Vagina (tissue), 2 donors: ENCODE data around the gene GHR.

ENCODE experiments used
- POLR2A ChIP-seq, 2 donors: fragments of 450-650 bp; IDR thresholded peaks; one replicate each; pipeline ENCODE4 v1.6.1; 2017; ENCODE audit warnings: antibody characterized with exemption in 2 of 2, mild to moderate bottlenecking in 2 of 2, moderate library complexity in 2 of 2
- POLR2AphosphoS5 ChIP-seq, 2 donors: sonication (generic); formaldehyde crosslinking; IDR thresholded peaks; one replicate each; pipeline ENCODE4 v1.9.0; 2017; ENCODE audit warnings: antibody characterized with exemption in 2 of 2, mild to moderate bottlenecking in 2 of 2, low read depth in 1 of 2; ENCODE audit not compliant: insufficient read depth in 1 of 2
- TF ChIP-seq, protein P1 (sequence below), 3 experiments: fragments of 450-650 bp in 2 of 3; fragments of 200-600 bp in 1 of 3; sonication (generic) in 1 of 3; IDR thresholded peaks; one replicate each; pipeline ENCODE4 v1.5.1; 2017 to 2019; ENCODE audit warnings: antibody characterized with exemption in 3 of 3, mild to moderate bottlenecking in 2 of 3, moderate library complexity in 2 of 3

DNA sequence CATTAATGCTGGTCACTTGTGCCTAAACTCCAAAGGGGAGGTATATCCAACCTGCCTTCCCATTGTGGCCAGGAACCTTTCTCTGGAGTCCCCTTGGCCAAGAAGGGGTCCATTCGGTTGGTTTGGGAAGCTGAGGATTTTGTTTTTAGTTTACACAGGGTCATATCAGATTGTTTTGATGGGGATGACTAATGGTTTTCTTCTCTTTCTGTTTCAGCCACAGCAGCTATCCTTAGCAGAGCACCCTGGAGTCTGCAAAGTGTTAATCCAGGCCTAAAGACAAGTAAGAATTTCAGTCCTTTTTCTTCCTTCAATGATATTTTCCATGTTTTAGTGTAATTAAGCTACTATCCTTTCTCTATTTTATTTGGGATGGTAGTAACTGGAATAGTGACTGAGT is 205.6 kb downstream of the GHR start:
- TF ChIP-seq, protein P1, sequence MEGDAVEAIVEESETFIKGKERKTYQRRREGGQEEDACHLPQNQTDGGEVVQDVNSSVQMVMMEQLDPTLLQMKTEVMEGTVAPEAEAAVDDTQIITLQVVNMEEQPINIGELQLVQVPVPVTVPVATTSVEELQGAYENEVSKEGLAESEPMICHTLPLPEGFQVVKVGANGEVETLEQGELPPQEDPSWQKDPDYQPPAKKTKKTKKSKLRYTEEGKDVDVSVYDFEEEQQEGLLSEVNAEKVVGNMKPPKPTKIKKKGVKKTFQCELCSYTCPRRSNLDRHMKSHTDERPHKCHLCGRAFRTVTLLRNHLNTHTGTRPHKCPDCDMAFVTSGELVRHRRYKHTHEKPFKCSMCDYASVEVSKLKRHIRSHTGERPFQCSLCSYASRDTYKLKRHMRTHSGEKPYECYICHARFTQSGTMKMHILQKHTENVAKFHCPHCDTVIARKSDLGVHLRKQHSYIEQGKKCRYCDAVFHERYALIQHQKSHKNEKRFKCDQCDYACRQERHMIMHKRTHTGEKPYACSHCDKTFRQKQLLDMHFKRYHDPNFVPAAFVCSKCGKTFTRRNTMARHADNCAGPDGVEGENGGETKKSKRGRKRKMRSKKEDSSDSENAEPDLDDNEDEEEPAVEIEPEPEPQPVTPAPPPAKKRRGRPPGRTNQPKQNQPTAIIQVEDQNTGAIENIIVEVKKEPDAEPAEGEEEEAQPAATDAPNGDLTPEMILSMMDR (IDR thresholded peaks at IDR 0.05), result no peak
- TF ChIP-seq POLR2A (IDR thresholded peaks at IDR 0.05) (no peak), POLR2AphosphoS5 (IDR thresholded peaks at IDR 0.05; ENCODE audit: insufficient read depth in 1 of 2, low read depth in 1 of 2) (no peak)
